ENCODE data around the gene RNF39.

DNA sequence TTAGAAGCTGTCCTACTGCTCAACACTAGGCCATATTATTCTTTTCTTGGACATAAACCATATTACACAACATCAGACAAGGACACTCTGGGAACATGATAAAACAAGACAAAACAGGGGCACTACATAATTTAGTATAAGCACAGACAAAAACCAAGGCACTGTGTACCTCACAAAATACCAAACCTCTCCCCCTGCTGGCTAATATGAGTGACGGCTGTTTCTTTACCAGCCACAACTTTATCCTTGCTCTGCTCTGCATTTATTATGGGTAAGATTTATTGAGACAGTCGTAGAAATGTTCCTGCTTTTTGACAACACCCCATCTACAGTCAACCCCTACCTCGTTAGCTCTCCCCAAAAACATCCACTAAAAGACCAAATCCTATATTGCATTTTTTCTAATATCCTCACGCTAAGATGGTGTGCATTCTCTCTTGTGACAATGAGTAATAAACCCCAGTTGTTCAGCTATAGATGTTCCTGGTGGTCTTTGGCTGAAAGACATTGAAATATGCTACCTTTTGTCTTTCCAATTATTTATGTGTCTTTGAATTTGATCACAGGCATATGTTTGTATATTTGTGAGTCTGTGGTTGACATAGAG, 38.3 kb downstream of the RNF39 start:
- TF ChIP-seq BACH2 (CRISPR knock-in tag; IDR thresholded peaks at IDR 0.05; ENCODE audit: borderline replicate concordance) (no peak), RARB (CRISPR knock-in tag; IDR thresholded peaks at IDR 0.05) (no peak), SNAI2 (CRISPR knock-in tag; IDR thresholded peaks at IDR 0.05) (no peak), ZFP30 (CRISPR knock-in tag; IDR thresholded peaks at IDR 0.05) (no peak), ZNF8 (CRISPR knock-in tag; IDR thresholded peaks at IDR 0.05) (no peak), ARNTL (CRISPR knock-in tag; IDR thresholded peaks at IDR 0.05; ENCODE audit: borderline replicate concordance, low read depth) (no peak), ZFP3 (CRISPR knock-in tag; IDR thresholded peaks at IDR 0.05) (no peak), CSDC2 (CRISPR knock-in tag; IDR thresholded peaks at IDR 0.05) (no peak), ISL1 (CRISPR knock-in tag; IDR thresholded peaks at IDR 0.05) (no peak)
- TF ChIP-seq, protein P1, sequence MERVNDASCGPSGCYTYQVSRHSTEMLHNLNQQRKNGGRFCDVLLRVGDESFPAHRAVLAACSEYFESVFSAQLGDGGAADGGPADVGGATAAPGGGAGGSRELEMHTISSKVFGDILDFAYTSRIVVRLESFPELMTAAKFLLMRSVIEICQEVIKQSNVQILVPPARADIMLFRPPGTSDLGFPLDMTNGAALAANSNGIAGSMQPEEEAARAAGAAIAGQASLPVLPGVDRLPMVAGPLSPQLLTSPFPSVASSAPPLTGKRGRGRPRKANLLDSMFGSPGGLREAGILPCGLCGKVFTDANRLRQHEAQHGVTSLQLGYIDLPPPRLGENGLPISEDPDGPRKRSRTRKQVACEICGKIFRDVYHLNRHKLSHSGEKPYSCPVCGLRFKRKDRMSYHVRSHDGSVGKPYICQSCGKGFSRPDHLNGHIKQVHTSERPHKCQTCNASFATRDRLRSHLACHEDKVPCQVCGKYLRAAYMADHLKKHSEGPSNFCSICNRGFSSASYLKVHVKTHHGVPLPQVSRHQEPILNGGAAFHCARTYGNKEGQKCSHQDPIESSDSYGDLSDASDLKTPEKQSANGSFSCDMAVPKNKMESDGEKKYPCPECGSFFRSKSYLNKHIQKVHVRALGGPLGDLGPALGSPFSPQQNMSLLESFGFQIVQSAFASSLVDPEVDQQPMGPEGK (CRISPR knock-in tag; IDR thresholded peaks at IDR 0.05; ENCODE audit: borderline replicate concordance) = no peak
